ENCODE measurements around the gene EXOC2.

Gene EXOC2

DNA sequence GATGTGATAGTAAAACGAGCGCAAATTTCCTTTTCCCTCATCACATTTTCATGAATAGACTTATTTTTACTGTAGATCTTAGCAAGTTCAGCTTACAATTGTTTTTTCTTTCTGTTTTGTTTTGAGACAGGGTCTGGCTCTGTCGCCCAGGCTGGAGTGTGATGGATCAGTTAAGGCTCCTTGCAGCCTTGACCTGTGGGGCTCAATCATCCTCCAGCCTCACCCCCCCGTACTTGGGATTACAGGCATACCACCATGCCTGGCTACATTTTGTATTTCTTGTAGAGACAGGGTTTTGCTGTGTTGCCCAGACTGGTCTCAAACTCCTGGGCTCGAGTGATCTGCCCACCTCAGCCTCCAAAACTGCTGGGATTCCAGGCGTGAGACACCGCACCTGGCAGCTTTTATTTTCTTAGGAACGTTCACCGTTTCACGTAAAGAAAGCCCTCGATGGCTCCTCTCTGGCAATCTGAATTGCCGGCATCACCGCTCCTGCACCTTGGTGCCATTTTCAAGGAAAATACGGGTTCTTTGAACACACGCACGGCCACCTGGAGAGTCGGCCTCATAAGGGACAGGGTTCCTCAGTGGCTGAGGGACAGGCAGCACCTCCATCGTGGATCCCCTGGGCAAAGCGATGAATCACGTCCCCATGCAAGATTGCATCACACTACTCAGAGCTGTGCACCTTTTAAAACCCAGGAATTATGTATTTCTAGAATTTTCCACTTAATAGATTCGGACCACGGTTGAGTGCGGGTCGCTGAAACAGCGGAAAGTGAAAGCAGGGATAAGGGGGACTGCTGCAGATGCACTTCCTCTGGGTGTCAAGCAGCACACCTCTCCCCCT lies 222.7 kb downstream of the EXOC2 start:
- Histone ChIP-seq H4K20me1 (ENCODE audit: insufficient read depth, low read length) (no peaks in the 10 kb centered on the region), H3K4me2 (ENCODE audit: insufficient read depth, low read length) (no peak overlapping the region), H3K79me2 (ENCODE audit: insufficient read depth, low read length) (no peaks in the 10 kb centered on the region), H3K9me3 (ENCODE audit: insufficient read depth, low read length, severe bottlenecking) (no peaks in the 10 kb centered on the region), H3K9ac (ENCODE audit: low read depth, low read length) (no peak overlapping the region), H3K36me3 (ENCODE audit: insufficient read depth, low read length) (no peaks in the 10 kb centered on the region), H3K27ac (ENCODE audit: low read length) (no peak overlapping the region), H2AFZ (ENCODE audit: low read depth, low read length) (no peak overlapping the region), H3K4me1 (ENCODE audit: insufficient read depth, low read length) (peaks cover 19% of the 10 kb centered on the region), H3K4me3 (ENCODE audit: low read depth in 1 of 2, low read length in 2 of 2) (no peak overlapping the region), H3K27me3 (ENCODE audit: insufficient read depth, low read length, poor library complexity) (no peaks in the 10 kb centered on the region)
- ATAC-seq (ENCODE audit: insufficient read depth, low read depth) (no peak), DNase-seq (no peak)
- TF ChIP-seq EZH2 (IDR thresholded peaks at IDR 0.05; ENCODE audit: borderline replicate concordance, low read depth, low read length, severe bottlenecking): no peak
- TF ChIP-seq, protein P1, sequence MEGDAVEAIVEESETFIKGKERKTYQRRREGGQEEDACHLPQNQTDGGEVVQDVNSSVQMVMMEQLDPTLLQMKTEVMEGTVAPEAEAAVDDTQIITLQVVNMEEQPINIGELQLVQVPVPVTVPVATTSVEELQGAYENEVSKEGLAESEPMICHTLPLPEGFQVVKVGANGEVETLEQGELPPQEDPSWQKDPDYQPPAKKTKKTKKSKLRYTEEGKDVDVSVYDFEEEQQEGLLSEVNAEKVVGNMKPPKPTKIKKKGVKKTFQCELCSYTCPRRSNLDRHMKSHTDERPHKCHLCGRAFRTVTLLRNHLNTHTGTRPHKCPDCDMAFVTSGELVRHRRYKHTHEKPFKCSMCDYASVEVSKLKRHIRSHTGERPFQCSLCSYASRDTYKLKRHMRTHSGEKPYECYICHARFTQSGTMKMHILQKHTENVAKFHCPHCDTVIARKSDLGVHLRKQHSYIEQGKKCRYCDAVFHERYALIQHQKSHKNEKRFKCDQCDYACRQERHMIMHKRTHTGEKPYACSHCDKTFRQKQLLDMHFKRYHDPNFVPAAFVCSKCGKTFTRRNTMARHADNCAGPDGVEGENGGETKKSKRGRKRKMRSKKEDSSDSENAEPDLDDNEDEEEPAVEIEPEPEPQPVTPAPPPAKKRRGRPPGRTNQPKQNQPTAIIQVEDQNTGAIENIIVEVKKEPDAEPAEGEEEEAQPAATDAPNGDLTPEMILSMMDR (IDR thresholded peaks at IDR 0.05; ENCODE audit: borderline replicate concordance, extremely low read depth, low read length, poor library complexity, severe bottlenecking): no peak

GRCh38 chr6:467671-468082 lies 225.3 kb downstream of the EXOC2 start:
- ATAC-seq (ENCODE audit: insufficient read depth, low read depth): no peak
- Histone ChIP-seq H3K4me3 (ENCODE audit: low read depth in 1 of 2, low read length in 2 of 2) (no peak overlapping the region), H3K27ac (ENCODE audit: low read length) (no peak overlapping the region), H3K9ac (ENCODE audit: low read depth, low read length) (no peak overlapping the region), H3K4me1 (ENCODE audit: insufficient read depth, low read length) (no peaks in the 10 kb centered on the region), H3K27me3 (ENCODE audit: insufficient read depth, low read length, poor library complexity) (peaks cover 3% of the 10 kb centered on the region), H3K4me2 (ENCODE audit: insufficient read depth, low read length) (no peak overlapping the region), H3K9me3 (ENCODE audit: insufficient read depth, low read length, severe bottlenecking) (no peaks in the 10 kb centered on the region), H2AFZ (ENCODE audit: low read depth, low read length) (no peak overlapping the region), H3K36me3 (ENCODE audit: insufficient read depth, low read length) (no peaks in the 10 kb centered on the region), H3K79me2 (ENCODE audit: insufficient read depth, low read length) (no peaks in the 10 kb centered on the region), H4K20me1 (ENCODE audit: insufficient read depth, low read length) (no peaks in the 10 kb centered on the region)
- no peak for DNase-seq
- no peak for TF ChIP-seq EZH2 (IDR thresholded peaks at IDR 0.05; ENCODE audit: borderline replicate concordance, low read depth, low read length, severe bottlenecking)
- TF ChIP-seq, protein P1 (IDR thresholded peaks at IDR 0.05; ENCODE audit: borderline replicate concordance, extremely low read depth, low read length, poor library complexity, severe bottlenecking): no peak

DNA sequence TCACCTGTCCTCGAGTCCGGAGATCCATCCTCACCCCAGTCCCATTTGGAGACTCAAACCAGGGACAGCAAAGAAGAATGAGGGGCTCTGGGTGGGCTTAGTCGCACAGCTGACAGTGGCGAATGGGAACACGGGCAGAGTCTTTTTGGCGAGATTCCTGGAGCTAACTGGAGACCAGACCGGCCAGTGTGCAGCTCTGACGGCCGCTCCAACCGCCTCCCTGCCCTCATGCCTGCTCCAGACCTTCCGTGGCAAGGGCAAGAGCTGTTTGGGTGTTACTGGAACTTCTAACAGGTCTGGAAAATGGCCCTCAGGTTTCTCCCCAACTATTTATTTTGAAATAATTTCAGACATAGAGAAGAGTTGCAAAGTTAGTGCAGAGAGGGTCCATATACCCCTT lies 225.8 kb downstream of the EXOC2 start:
- no peak overlapping the region for H3K27ac ChIP-seq (ENCODE audit: low read length)
- H3K79me2 ChIP-seq (ENCODE audit: insufficient read depth, low read length): no peaks in the 10 kb centered on the region
- no peak overlapping the region for H3K9ac ChIP-seq (ENCODE audit: low read depth, low read length)
- TF ChIP-seq, protein P1 (IDR thresholded peaks at IDR 0.05; ENCODE audit: borderline replicate concordance, extremely low read depth, low read length, poor library complexity, severe bottlenecking): no peak
- no peak for TF ChIP-seq EZH2 (IDR thresholded peaks at IDR 0.05; ENCODE audit: borderline replicate concordance, low read depth, low read length, severe bottlenecking)
- H3K9me3 ChIP-seq (ENCODE audit: insufficient read depth, low read length, severe bottlenecking): no peaks in the 10 kb centered on the region
- no peak overlapping the region for H3K4me3 ChIP-seq (ENCODE audit: low read depth in 1 of 2, low read length in 2 of 2)
- no peak overlapping the region for H3K4me2 ChIP-seq (ENCODE audit: insufficient read depth, low read length)
- DNase-seq (no peak), ATAC-seq (ENCODE audit: insufficient read depth, low read depth) (no peak)
- no peaks in the 10 kb centered on the region for H4K20me1 ChIP-seq (ENCODE audit: insufficient read depth, low read length)
- peaks cover 3% of the 10 kb centered on the region for H3K27me3 ChIP-seq (ENCODE audit: insufficient read depth, low read length, poor library complexity)
- no peak overlapping the region for H2AFZ ChIP-seq (ENCODE audit: low read depth, low read length)
- no peaks in the 10 kb centered on the region for H3K4me1 ChIP-seq (ENCODE audit: insufficient read depth, low read length)
- H3K36me3 ChIP-seq (ENCODE audit: insufficient read depth, low read length): no peaks in the 10 kb centered on the region
